Measurements from ENCODE around the gene LRRK1.
"Not testable (repeated sequence)": the region's sequence is repeated elsewhere in the genome, so short reads cannot be mapped to it uniquely, and the experiment has no call there.

Gene LRRK1

GRCh38 chr15:101078669-101079323, 159.6 kb downstream of the LRRK1 start:
- no peak for ATAC-seq

GRCh38 chr15:101081900-101082299, 162.7 kb downstream of the LRRK1 start:
- ATAC-seq = no peak

GRCh38 chr15:101083336-101084045, 164.3 kb downstream of the LRRK1 start:
- no peak for ATAC-seq

- no peak for ATAC-seq
Measured at GRCh38 chr15:101084801-101085200, 165.6 kb downstream of the LRRK1 start.

- no peak for ATAC-seq
Measured at GRCh38 chr15:101085311-101085700, 166.1 kb downstream of the LRRK1 start.

- no peak for ATAC-seq
Measured at GRCh38 chr15:101086394-101087171, 167.4 kb downstream of the LRRK1 start.

- no peak for ATAC-seq
Measured at GRCh38 chr15:101087172-101087769, 168.1 kb downstream of the LRRK1 start.

- no peak for ATAC-seq
Measured at GRCh38 chr15:101088271-101088670, 169.1 kb downstream of the LRRK1 start.

- peak; percentile 87 to 89 for ATAC-seq
Measured at GRCh38 chr15:101088788-101089578, 169.8 kb downstream of the LRRK1 start.

- no peak for ATAC-seq
Measured at GRCh38 chr15:101089579-101090427, 170.6 kb downstream of the LRRK1 start.

- ATAC-seq = no peak
Measured at GRCh38 chr15:101090428-101090790, 171.3 kb downstream of the LRRK1 start.

GRCh38 chr15:101091080-101092017, 172.2 kb downstream of the LRRK1 start:
- ATAC-seq = no peak

GRCh38 chr15:101092156-101092866, 173.2 kb downstream of the LRRK1 start:
- no peak for ATAC-seq

- no peak for ATAC-seq
Measured at GRCh38 chr15:101092867-101093202, 173.7 kb downstream of the LRRK1 start.

- ATAC-seq = no peak
Measured at GRCh38 chr15:101093958-101094357, 174.8 kb downstream of the LRRK1 start.

- not testable (repeated sequence) for ATAC-seq
Measured at GRCh38 chr15:101095796-101096406, 176.7 kb downstream of the LRRK1 start.

GRCh38 chr15:101097111-101097510, 178.0 kb downstream of the LRRK1 start:
- no peak for ATAC-seq

GRCh38 chr15:101099183-101099582, 180.0 kb downstream of the LRRK1 start:
- ATAC-seq = peak; percentile 35 to 58

- ATAC-seq = no peak
Measured at GRCh38 chr15:101100118-101100517, 181.0 kb downstream of the LRRK1 start.
